HCT116 (cell line): ENCODE results near the gene SLC7A10. TPM values are rescaled to one million over a fixed set of nuclear protein-coding genes. Genes with fewer than 3 reads are reported as not detected.

ENCODE experiments used
- ATAC-seq: fragments of 200-7000 bp; cut with Tn5 transposase; 2 replicates; pipeline ENCODE4 v1.9.1; 2020; ENCODE audit warnings: mild to moderate bottlenecking, moderate library complexity
- BruUV-seq: library from RNA; stranded (reverse); fragments of 400-500 nt; replicated peaks from 2 replicates; lab custom pipeline; 2021; lab: Mats Ljungman, UMichigan
- CTCF ChIA-PET: fragments of 300-600 bp; sonication (Branson Sonifier 250); formaldehyde crosslinking; loops from one replicate; lab custom pipeline; 2021; ENCODE audit warnings: antibody characterized with exemption; lab: Charles Lee
- POLR2A ChIA-PET: fragments of 300-600, 350-600 bp; sonication (Branson Sonifier 250); formaldehyde crosslinking; loops from one replicate; lab custom pipeline; 2021; ENCODE audit warnings: antibody characterized with exemption; lab: Charles Lee
- RAD21 ChIA-PET, 2 experiments: fragments of 300-600 bp; sonication (Branson Sonifier 250); formaldehyde crosslinking; loops; one replicate each; lab custom pipeline; 2023; ENCODE audit warnings: low total read pairs in 2 of 2; ENCODE audit not compliant: uncharacterized antibody in 2 of 2, unreplicated experiment in 2 of 2, low non-redundant PET in 1 of 2; lab: Charles Lee
- DNase-seq: peaks from one replicate; pipeline ENCODE4 v3.0.0-alpha.2; 2010; ENCODE audit warnings: low read depth, low spot score
- H2AFZ ChIP-seq: fragments of 200-600 bp; shearing (Covaris generic), sonication (generic); 2 replicates; pipeline ENCODE4 v1.6.1; 2017; ENCODE audit warnings: low read depth, mixed run types, mixed read lengths, antibody characterized with exemption, low read length; ENCODE audit not compliant: poor library complexity, severe bottlenecking
- H3K27ac ChIP-seq: 2 replicates; pipeline ENCODE4 v1.5.1; 2012; ENCODE audit warnings: low read depth, low read length
- H3K27me3 ChIP-seq: fragments of 200-600 bp; sonication (generic); 2 replicates; pipeline ENCODE4 v1.6.1; 2016; ENCODE audit warnings: mixed run types, low read length, mixed read lengths; ENCODE audit not compliant: insufficient read depth
- H3K36me3 ChIP-seq, 2 experiments: fragments of 200-500 bp in 1 of 2; fragments of 200-600 bp in 1 of 2; sonication (Bioruptor generic) in 1 of 2; sonication (generic) in 1 of 2; 2 replicates each; pipeline versions ENCODE4 v1.5.1 to v1.6.1; 2014 to 2016; ENCODE audit warnings: low read length in 2 of 2, inconsistent platforms in 1 of 2, mixed read lengths in 1 of 2, mixed run types in 1 of 2; ENCODE audit not compliant: insufficient read depth in 2 of 2, control insufficient read depth in 1 of 2
- H3K4me1 ChIP-seq, 2 experiments: fragments of 200-600 bp in 1 of 2; sonication (generic) in 1 of 2; 2 replicates each; pipeline versions ENCODE4 v1.5.1 to v1.6.1; 2012 to 2017; ENCODE audit warnings: low read length in 2 of 2, inconsistent platforms in 1 of 2, mild to moderate bottlenecking in 1 of 2, mixed read lengths in 1 of 2, mixed run types in 1 of 2, moderate library complexity in 1 of 2; ENCODE audit not compliant: insufficient read depth in 2 of 2, control insufficient read depth in 1 of 2
- H3K4me2 ChIP-seq: fragments of 200-600 bp; sonication (generic); 2 replicates; pipeline ENCODE4 v1.6.1; 2017; ENCODE audit warnings: mixed run types, low read length, mixed read lengths
- H3K4me3 ChIP-seq, 2 experiments: fragments of 200-600 bp in 1 of 2; sonication (generic) in 1 of 2; replicated peaks in 1 of 2; 2 replicates each; pipeline ENCODE4 v1.5.1; 2011 to 2016; ENCODE audit warnings: low read length in 2 of 2, control low read depth in 1 of 2, low read depth in 1 of 2, mild to moderate bottlenecking in 1 of 2, mixed read lengths in 1 of 2, mixed run types in 1 of 2
- H3K79me2 ChIP-seq: fragments of 200-600 bp; sonication (generic); 2 replicates; pipeline ENCODE4 v1.6.1; 2017; ENCODE audit warnings: mild to moderate bottlenecking, mixed run types, low read length, moderate library complexity, mixed read lengths; ENCODE audit not compliant: insufficient read depth
- H3K9ac ChIP-seq: fragments of 200-600 bp; sonication (generic); 2 replicates; pipeline ENCODE4 v1.6.1; 2016; ENCODE audit warnings: low read length, mixed read lengths
- H3K9me2 ChIP-seq: fragments of 200-600 bp; sonication (generic), shearing (Covaris generic); 2 replicates; pipeline ENCODE4 v1.6.1; 2017; ENCODE audit warnings: mixed run types, mild to moderate bottlenecking, moderate library complexity; ENCODE audit not compliant: insufficient read depth
- H3K9me3 ChIP-seq, 2 experiments: fragments of 200-500 bp in 1 of 2; fragments of 200-600 bp in 1 of 2; sonication (Bioruptor generic) in 1 of 2; sonication (generic) in 1 of 2; 2 replicates each; pipeline ENCODE4 v1.6.1; 2014 to 2017; ENCODE audit warnings: low read length in 2 of 2, mixed read lengths in 2 of 2, inconsistent platforms in 1 of 2, low read depth in 1 of 2, mild to moderate bottlenecking in 1 of 2, mixed run types in 1 of 2, moderate library complexity in 1 of 2; ENCODE audit not compliant: control insufficient read depth in 1 of 2, insufficient read depth in 1 of 2
- H4K20me1 ChIP-seq: fragments of 200-600 bp; sonication (generic), shearing (Covaris generic); 2 replicates; pipeline ENCODE4 v1.6.1; 2017; ENCODE audit warnings: mixed run types, mild to moderate bottlenecking, moderate library complexity; ENCODE audit not compliant: insufficient read depth
- CBX3 ChIP-seq: IDR thresholded peaks from 2 replicates; pipeline ENCODE4 v1.6.1; 2012; ENCODE audit warnings: low read depth
- EGR1 ChIP-seq: IDR thresholded peaks from 2 replicates; pipeline ENCODE4 v1.6.1; 2012; ENCODE audit warnings: low read depth
- EZH2 ChIP-seq: fragments of 200-600 bp; sonication (generic); IDR thresholded peaks from 2 replicates; pipeline ENCODE4 v1.6.1; 2017; ENCODE audit warnings: antibody characterized with exemption, mixed run types
- EZH2phosphoT487 ChIP-seq: fragments of 200-600 bp; IDR thresholded peaks from 2 replicates; pipeline ENCODE4 v1.6.1; 2018; ENCODE audit warnings: antibody characterized with exemption, borderline replicate concordance
- FOSL1 ChIP-seq: IDR thresholded peaks from 2 replicates; pipeline ENCODE4 v1.6.1; 2012; ENCODE audit warnings: low read depth
- JUND ChIP-seq: IDR thresholded peaks from 2 replicates; pipeline ENCODE4 v1.6.1; 2012
- POLR2A ChIP-seq: IDR thresholded peaks from 2 replicates; pipeline ENCODE4 v1.7.0; 2011; ENCODE audit warnings: borderline replicate concordance; ENCODE audit not compliant: insufficient read depth, insufficient read length; ENCODE audit errors: extremely low read depth
- RAD21 ChIP-seq: IDR thresholded peaks from 2 replicates; pipeline ENCODE4 v1.6.1; 2012; ENCODE audit warnings: low read depth, mild to moderate bottlenecking
- SP1 ChIP-seq: IDR thresholded peaks from 2 replicates; pipeline ENCODE4 v1.6.1; 2012; ENCODE audit warnings: low read depth
- SRF ChIP-seq: IDR thresholded peaks from 2 replicates; pipeline ENCODE4 v1.6.1; 2012; ENCODE audit warnings: low read depth
- TCF7L2 ChIP-seq: IDR thresholded peaks from 2 replicates; pipeline ENCODE4 v1.7.0; 2011; ENCODE audit warnings: borderline replicate concordance, inconsistent platforms; ENCODE audit not compliant: insufficient read depth, insufficient read length; ENCODE audit errors: extremely low read depth
- YY1 ChIP-seq: IDR thresholded peaks from 2 replicates; pipeline ENCODE4 v1.6.1; 2011; ENCODE audit warnings: low read length, low read depth, moderate library complexity, mild to moderate bottlenecking; ENCODE audit not compliant: insufficient replicate concordance; ENCODE audit errors: extremely low read depth
- ZBTB33 ChIP-seq: IDR thresholded peaks from 2 replicates; pipeline ENCODE4 v1.6.1; 2011; ENCODE audit warnings: mild to moderate bottlenecking, low read length, moderate library complexity; ENCODE audit not compliant: insufficient replicate concordance; ENCODE audit errors: extremely low read depth
- ZNF274 ChIP-seq: fragments of 200-500 bp; sonication (Bioruptor generic); IDR thresholded peaks from 2 replicates; pipeline ENCODE4 v1.6.1; 2014; ENCODE audit warnings: mild to moderate bottlenecking, low read depth, low read length, inconsistent platforms
- intact Hi-C: fragments of 100-400 bp; cut with micrococcal nuclease; formaldehyde crosslinking; loops from 2 replicates; pipeline ENCODE4 v1.10.0; 2022
- total RNA-seq: library from RNA; stranded (reverse); gene quantifications from one replicate; pipeline ENCODE4 v1.2.1, GENCODE V29; 2021; ENCODE audit not compliant: unreplicated experiment
- TF ChIP-seq, protein P1 (sequence below): IDR thresholded peaks from 2 replicates; pipeline ENCODE4 v1.6.1; 2012
- TF ChIP-seq, protein P2 (sequence below): IDR thresholded peaks from 2 replicates; pipeline ENCODE4 v1.6.1; 2012
- TF ChIP-seq, protein P3 (sequence below): IDR thresholded peaks from 2 replicates; pipeline ENCODE4 v1.6.1; 2012; ENCODE audit warnings: low read depth

The SLC7A10 gene
- total RNA-seq, 1 experiment from 2014 or later: 0.25 TPM

- Histone ChIP-seq H3K9me3 (no peaks in the 10 kb centered on the region; a peak in 1 of 4 replicates), H3K36me3 (no peaks in the 10 kb centered on the region), H3K9me2 (no peaks in the 10 kb centered on the region), H3K27ac (no peak overlapping the region), H3K79me2 (no peaks in the 10 kb centered on the region), H3K4me2 (no peak overlapping the region), H3K9ac (no peak overlapping the region), H2AFZ (no peak overlapping the region), H3K4me1 (peaks cover 0 to 3% of the 10 kb centered on the region in 2 experiments; a peak in 1 of 4 replicates), H3K4me3 (no peak overlapping the region), H4K20me1 (no peaks in the 10 kb centered on the region), H3K27me3 (no peaks in the 10 kb centered on the region)
- ATAC-seq (no peak), DNase-seq (no peak)
- ChIA-PET POLR2A (no interaction called here), CTCF (no interaction called here), RAD21 (no interaction called here)
- no TSS peak for BruUV-seq
- intact Hi-C loops: no loop called here
- TF ChIP-seq SRF (no peak), EZH2phosphoT487 (no peak), FOSL1 (no peak), YY1 (no peak), CBX3 (no peak), RAD21 (no peak), EGR1 (no peak), EZH2 (no peak), TCF7L2 (no peak), ZNF274 (no peak), JUND (no peak), POLR2A (no peak), SP1 (no peak), ZBTB33 (no peak)
- TF ChIP-seq, protein P1, sequence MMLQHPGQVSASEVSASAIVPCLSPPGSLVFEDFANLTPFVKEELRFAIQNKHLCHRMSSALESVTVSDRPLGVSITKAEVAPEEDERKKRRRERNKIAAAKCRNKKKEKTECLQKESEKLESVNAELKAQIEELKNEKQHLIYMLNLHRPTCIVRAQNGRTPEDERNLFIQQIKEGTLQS: no peak
- TF ChIP-seq, protein P2, sequence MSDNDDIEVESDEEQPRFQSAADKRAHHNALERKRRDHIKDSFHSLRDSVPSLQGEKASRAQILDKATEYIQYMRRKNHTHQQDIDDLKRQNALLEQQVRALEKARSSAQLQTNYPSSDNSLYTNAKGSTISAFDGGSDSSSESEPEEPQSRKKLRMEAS: no peak
- TF ChIP-seq, protein P3, sequence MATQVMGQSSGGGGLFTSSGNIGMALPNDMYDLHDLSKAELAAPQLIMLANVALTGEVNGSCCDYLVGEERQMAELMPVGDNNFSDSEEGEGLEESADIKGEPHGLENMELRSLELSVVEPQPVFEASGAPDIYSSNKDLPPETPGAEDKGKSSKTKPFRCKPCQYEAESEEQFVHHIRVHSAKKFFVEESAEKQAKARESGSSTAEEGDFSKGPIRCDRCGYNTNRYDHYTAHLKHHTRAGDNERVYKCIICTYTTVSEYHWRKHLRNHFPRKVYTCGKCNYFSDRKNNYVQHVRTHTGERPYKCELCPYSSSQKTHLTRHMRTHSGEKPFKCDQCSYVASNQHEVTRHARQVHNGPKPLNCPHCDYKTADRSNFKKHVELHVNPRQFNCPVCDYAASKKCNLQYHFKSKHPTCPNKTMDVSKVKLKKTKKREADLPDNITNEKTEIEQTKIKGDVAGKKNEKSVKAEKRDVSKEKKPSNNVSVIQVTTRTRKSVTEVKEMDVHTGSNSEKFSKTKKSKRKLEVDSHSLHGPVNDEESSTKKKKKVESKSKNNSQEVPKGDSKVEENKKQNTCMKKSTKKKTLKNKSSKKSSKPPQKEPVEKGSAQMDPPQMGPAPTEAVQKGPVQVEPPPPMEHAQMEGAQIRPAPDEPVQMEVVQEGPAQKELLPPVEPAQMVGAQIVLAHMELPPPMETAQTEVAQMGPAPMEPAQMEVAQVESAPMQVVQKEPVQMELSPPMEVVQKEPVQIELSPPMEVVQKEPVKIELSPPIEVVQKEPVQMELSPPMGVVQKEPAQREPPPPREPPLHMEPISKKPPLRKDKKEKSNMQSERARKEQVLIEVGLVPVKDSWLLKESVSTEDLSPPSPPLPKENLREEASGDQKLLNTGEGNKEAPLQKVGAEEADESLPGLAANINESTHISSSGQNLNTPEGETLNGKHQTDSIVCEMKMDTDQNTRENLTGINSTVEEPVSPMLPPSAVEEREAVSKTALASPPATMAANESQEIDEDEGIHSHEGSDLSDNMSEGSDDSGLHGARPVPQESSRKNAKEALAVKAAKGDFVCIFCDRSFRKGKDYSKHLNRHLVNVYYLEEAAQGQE: no peak
Observed at GRCh38 chr19:33233056-33233873, 7.6 kb upstream of the SLC7A10 start.
